Medulla oblongata (tissue), 1 donor: ENCODE measurements around the gene OR10Z1.

Source experiments
- DNase-seq: peaks from one replicate; pipeline ENCODE4 v3.0.0-alpha.2; 2015; ENCODE audit errors: extremely low spot score

Gene OR10Z1

DNA sequence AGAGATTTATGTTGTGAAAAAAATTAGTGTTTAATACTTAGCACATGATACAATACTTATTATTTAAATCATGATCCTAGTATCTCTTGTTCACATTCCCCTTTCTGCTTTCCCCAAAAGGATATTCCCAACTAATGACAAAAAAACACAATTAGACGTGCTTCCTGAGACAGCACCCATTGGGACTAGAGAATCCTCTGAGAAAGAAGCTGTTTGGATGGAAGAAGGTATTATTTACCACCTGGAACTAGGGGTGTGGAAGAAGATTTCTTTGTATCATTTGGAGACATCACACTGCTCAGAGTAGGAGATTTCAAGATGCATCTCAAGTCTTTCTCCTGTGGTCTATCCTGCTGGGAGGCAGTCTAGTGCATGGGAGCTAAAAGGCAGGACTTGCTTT lies at the start of gene OR10Z1:
TSS of gene OR10Z1 (plus strand) at position 301 of the 400 bp plus-strand sequence. CDS start 1,171 bp downstream, outside the sequence.
- DNase-seq = no peak

DNA sequence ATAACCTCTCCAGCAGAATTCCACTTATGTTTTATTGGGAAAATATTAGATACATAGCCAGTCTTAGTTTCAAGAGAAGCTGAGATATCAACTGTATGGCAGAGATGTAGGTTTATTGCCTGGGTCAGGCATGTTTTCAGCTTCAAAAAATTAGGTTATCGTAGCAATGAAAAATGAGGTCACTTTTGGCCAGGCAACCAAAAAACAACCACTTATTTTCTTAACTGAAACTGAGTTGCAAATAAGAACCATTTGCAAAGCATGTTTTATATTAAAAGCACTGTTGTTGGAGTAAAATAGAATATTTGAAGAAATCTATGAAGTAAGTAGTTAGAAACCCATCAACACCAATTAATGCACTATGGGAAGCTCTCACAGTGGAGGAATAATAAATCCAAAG lies 45.4 kb upstream of the OR10Z1 start:
- no peak for DNase-seq

DNA sequence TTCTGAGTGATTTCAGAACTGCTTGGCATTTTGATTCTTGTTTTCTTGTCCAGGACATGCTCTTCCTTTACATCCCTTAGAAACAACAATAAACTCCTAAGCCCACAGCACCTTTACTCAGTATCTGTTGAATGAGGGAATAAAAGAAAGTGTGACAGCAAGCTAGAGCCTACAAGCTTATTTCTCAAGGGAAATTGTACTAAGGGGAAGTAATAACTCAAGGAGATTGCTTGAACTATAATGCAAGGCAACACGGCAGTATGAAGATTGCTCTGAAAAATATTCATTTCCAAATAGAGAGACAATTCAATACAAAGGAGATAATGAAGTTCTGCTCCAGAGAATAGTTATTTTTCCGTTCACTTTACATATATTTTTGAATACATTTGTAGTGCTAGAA lies 41.2 kb upstream of the OR10Z1 start:
- no peak for DNase-seq

- DNase-seq = no peak
Observed at GRCh38 chr1:158564608-158565007, 40.5 kb upstream of the OR10Z1 start.

DNA sequence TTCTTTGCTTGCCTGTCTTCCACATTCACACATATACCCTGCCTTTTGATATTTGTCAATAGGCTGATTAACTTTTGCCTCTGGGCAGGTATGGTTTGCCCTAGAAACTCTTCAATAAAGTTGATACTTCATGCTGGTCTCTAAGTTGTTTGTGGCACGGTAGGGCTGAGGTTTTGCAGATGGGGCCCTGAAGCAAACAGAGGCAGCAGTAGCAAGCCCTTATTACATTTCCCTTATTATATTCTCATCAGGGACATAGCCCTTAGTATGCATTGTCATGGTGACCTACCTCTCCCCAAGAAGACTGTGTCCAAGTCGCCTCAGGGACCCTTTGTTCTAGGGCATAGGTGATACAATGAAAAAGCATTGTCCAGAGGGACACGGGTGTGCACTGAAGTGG lies 34.6 kb upstream of the OR10Z1 start, which contains the start of gene OR6P1:
TSS of gene OR6P1 (minus strand) at position 101 of the 400 bp plus-strand sequence. CDS start 6,976 bp downstream, outside the sequence.
- DNase-seq = no peak

DNA sequence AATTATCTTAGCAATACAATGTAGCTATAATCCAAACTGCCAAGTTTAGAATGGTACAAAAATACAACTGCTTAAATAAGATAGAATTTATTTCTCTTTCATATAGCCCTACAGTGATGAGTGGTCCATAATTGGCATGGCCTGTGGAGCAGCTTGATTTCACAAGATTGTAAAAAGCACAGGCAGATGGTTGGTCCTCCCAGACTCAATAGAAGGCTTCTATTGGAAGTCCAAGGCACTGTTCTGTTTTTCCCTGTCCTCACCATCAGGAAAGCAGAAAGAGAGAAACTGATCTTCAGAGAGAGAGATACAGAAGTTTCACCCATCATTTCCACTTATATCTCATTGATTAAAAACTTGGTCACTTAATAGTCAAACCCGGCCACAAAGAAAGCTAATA lies 32.8 kb upstream of the OR10Z1 start:
- DNase-seq = no peak

DNA sequence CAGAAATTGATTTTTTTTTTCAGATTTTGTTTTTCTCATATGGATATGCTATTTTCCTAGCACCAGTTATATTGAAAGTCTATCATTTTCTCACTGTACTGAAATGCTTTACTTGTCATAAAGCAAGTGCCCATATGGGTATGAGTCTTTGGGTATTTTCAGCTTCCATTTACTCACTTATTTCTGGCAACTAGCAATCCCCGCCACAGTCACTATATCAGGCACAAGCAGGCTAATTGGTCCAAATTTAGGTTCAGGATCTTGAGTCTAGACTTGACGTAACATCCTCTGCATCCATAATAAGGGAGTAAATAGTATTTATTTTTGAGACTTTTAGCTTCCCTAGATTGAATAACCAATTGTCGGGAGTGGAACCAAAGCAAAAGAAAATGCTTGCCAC lies 27.5 kb upstream of the OR10Z1 start:
- DNase-seq = no peak

DNA sequence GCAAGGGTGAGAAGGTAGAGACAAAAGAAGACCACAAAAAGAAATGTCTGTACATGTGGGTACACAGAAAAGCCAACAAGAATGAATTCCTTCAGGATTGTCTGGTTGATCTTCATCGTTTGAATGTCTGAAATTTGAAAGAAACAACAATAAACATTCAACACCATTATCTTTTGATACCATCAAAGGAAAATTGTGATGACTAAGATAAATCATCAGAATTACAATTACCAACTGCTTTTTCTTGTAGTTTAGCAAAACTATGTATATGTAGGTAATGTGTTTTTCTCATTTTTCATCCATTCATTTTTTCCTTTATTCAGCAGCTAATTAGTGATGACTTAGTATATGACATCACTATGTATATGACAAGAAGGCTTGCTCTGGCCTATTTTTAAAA lies 25.3 kb upstream of the OR10Z1 start, which contains the start of gene OR10X1:
TSS of gene OR10X1 (minus strand) at position 167 of the 400 bp plus-strand sequence. CDS start at position 167, 0 bp downstream.
- DNase-seq = no peak

- no peak for DNase-seq
Observed at GRCh38 chr1:158583962-158584361, 21.1 kb upstream of the OR10Z1 start.

DNA sequence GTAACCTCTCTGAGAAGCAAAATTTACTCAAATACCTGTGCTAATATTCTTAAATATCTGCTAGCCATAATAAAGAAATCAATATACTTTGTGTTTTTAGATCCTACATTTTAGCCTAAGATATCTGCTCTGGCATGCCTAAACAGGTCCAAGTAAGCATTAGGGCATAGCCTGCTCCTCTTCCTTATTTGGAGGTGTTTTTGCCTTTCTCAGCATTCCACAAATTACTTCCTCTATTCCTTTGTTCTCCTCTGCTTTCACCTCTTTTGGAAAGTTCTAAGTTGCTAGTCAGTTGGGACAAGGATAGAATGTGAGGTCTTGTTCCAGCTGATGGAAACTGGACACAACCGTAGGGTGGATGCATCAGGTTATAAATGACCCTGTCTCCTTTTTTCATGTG lies 18.1 kb upstream of the OR10Z1 start:
- no peak for DNase-seq

DNA sequence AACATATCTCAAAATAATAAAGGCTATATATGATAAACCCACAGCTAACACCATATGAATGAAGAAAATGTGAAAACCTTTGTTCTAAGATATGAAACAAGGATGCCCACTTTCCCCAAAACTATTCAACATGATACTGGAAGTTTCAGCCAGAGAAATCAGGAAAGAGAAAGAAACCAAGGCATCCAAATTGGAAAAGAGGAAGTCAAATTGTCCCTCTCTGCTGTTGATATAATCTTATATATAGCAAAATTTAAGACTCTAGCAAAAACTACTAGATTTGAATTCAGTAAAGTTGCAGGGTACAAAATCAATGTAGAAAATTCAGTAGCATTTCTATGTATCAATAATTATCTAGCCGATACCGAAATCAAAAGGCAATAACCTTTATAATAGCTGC lies 4.3 kb upstream of the OR10Z1 start:
- DNase-seq = no peak

DNA sequence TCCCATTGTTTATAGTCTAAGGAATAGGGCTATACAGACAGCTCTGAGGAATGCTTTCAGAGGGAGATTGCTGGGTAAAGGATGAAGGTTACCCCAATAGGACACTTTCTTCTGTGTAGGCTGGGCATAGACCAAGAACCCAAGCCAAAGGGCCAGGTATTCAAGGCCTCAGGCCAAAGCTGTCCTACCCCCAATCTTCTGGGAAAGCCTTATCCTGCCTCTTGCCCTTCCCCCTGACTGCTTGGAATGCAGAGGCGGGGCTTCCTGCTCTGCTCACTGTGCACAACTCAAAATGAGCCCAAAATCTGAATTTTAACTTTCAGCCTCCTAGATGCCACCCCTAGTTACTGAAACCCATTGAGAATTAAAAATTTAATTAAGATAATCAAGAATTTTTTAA lies 2.2 kb downstream of the OR10Z1 start:
- DNase-seq = no peak

- no peak for DNase-seq
Observed at GRCh38 chr1:158611916-158612315, 6.8 kb downstream of the OR10Z1 start.

DNA sequence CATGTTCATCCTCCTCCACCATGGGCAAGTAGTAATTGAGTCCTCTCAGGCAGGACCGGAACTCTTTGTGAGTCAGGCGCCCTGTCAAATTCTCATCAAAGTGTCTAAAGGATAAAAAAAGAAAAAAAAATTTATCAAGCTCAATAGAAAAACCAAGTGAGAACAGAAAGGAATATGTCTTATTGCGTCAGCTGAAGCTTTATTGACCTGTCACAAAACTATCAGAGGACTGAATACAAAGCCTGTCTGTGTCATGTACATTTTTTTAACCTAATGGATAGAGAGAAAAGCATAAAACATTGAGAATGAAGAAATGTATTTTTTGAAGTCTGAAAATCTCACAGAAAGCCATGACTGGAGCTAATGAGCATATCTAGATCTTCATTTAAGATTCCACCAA lies 8.7 kb downstream of the OR10Z1 start:
- no peak for DNase-seq

DNA sequence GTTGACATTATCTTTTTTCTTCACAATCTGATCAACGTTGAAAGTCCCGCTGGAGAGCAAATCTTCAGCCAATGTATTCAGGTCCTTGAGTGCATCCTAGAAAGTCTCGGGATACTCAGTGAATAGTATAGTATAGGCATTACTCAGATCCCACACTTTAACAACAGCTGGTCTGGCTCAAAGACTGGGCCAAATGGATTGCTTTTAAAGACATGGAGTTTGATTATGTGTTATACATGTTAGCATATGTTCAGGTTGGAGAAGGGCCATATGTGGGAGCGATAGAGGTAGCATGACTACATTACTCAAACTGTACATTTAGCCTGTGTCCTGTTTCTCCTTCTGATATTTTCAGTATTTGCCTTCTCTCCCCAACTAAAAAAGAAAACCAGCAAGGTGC lies 33.1 kb downstream of the OR10Z1 start:
- no peak for DNase-seq

DNA sequence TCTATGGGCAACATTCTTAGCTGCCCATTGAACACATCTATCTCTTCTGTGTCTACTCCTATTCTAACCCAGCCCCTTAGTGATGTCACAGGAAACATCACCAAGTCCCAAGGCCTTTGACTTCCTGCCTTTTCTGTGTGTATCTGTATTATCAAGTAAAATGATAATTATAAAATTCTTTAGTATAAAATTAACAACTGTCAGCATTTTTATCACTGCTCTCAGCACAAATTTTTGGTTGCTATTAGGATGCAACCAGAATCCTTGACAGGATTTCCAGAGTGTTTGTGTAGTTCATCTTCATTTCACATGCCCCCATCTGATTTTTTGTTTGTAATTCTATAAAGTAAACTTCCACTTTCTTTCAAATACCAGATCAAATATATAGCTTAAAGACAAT lies 33.8 kb downstream of the OR10Z1 start:
- DNase-seq = no peak

DNA sequence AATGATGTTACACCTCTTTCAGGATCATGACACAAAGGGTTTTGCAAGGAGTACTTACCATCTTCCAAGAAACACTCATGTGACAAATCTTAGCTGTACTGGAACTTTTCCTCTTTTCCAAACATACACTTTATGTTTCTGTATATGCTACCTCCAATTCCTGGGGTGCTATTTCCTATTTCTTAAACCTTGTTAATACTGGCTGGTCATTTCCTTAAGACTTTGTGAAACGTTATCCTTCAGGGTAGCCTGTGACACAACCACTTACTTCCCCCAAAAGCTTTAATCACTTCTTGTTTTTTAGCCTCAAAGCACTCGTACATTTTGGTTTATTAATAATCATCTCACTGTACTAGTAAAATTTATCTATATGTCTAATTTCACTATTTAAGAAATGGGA lies 39.4 kb downstream of the OR10Z1 start:
- DNase-seq = no peak

GRCh38 chr1:158646465-158646864 lies 41.4 kb downstream of the OR10Z1 start:
- DNase-seq = no peak

DNA sequence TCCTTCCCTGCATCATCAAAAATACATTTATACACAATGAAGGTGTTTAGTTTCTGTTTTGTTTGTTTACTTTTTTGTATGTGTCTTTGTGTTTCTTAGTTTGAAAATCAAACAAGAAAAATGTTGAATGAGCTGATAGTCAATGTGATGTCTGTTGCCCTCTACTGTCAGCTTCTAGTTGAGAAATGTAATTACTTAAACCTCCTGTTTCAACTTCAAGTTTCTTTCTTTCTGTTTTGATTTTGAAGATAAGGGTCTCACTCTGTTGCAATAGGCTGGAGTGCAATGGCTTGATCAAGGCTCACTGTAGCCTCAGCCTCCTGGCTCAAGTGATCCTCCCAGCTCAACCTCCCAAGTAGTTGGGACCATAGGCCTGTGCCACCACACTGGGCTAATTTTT lies 44.0 kb downstream of the OR10Z1 start:
- no peak for DNase-seq

DNA sequence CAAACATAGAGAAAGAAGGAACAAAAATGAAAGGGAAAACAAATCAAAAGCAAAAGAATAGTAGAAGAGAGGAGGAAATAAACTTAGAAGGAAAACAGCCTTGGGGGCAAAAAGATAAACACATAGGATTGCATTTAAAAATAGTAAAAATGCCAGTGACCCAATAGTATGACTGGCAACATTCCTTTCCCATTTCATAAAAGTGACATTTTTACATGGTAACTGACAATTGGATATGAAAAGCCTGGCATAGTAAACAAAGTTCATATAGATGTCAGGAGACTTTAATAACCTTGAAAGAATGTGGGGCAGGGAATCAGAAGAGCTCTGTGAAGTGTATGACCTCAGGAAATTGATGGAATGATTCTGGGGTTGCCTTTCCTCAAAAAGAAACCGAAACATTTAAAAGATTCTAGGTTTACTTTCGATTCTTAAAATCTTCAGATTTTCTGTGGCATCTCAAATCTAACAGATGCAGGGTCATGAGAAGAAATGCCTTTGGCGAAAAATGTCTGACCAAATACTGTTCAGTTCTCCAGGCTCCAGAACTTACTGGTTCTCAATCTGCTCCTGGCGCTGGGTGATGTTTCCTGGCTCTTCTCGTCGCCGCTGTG lies 47.8 kb downstream of the OR10Z1 start:
- DNase-seq = no peak

GRCh38 chr1:158654086-158654485 lies 49.0 kb downstream of the OR10Z1 start:
- DNase-seq = peak; percentile 6

DNA sequence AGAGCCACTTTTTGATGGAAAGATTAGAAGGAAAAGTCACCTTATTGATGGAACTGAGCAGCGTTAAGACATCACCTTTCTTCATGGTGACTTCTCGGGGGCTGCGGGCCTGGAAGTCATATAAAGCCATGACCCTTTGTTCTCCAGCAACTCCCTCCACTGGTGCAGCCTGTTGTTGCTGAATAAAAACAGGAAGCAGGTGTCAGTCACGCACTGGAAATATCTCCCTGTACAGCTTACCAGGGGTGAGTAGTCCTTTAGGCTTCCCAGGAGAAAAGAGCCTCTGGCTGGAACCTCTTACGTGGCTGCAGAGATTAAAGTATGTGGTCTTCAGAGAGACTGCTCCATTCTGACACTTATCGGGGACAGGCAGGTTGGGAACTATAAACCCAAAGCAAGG lies 49.5 kb downstream of the OR10Z1 start:
- peak; percentile 4 for DNase-seq
